HepG2 (cell line): ENCODE results near the gene SRRT. TPM values are rescaled to one million over a fixed set of nuclear protein-coding genes. Genes with fewer than 3 reads are reported as not detected.
A peak's percentile ranks its signal among the peaks of the same experiment; 100 is the strongest.

Source experiments
- ATAC-seq: fragments of 200-7000 bp; cut with Tn5 transposase; 3 replicates; pipeline ENCODE4 v1.9.1; 2020; ENCODE audit warnings: mild to moderate bottlenecking, moderate library complexity
- BruUV-seq: library from RNA; stranded (reverse); fragments of 400-500 nt; replicated peaks from 2 replicates; lab custom pipeline; 2021; lab: Mats Ljungman, UMichigan
- CTCF ChIA-PET: fragments of 300-600 bp; formaldehyde crosslinking; extraction: SDS; loops from one replicate; lab custom pipeline; 2021; ENCODE audit warnings: low total read pairs, inconsistent platforms, low intra/inter-chr PET ratio; lab: Yijun Ruan, JAX
- POLR2A ChIA-PET: fragments of 350-600 bp; sonication (Branson Sonifier 250); formaldehyde crosslinking; loops from one replicate; lab custom pipeline; 2020; ENCODE audit warnings: antibody characterized with exemption, inconsistent platforms; lab: Yijun Ruan, JAX
- DNase-seq: peaks from one replicate; pipeline ENCODE4 v3.0.0-alpha.2; 2015; ENCODE audit warnings: low spot score
- FAIRE-seq: peaks from 3 replicates; lab custom pipeline; 2011; peaks lifted over from hg19 to GRCh38; lab: Jason Lieb, UNC
- H2AFZ ChIP-seq: one replicate; pipeline ENCODE4 v1.6.1; 2011; ENCODE audit warnings: low read length, inconsistent platforms
- H3K27ac ChIP-seq: fragments of 300-600 bp; 3 replicates; pipeline ENCODE4 v1.8.0; 2011; ENCODE audit warnings: mixed run types, mild to moderate bottlenecking, mixed read lengths, low read length, inconsistent platforms; ENCODE audit not compliant: insufficient read depth; ENCODE audit errors: extremely low read length
- H3K27me3 ChIP-seq, 2 experiments: fragments of 200-600 bp in 1 of 2; 2 replicates in 1 of 2; 3 replicates in 1 of 2; pipeline versions ENCODE4 v1.6.0 to v1.8.0; 2011; ENCODE audit warnings: low read length in 2 of 2, mild to moderate bottlenecking in 2 of 2, moderate library complexity in 2 of 2, inconsistent platforms in 1 of 2; ENCODE audit not compliant: insufficient read depth in 2 of 2, control insufficient read depth in 1 of 2
- H3K36me3 ChIP-seq, 2 experiments: fragments of 200-600 bp in 1 of 2; replicated peaks in 1 of 2; 2 replicates in 1 of 2; 3 replicates in 1 of 2; pipeline versions ENCODE4 v1.5.1 to v1.8.0; 2011; ENCODE audit warnings: low read length in 2 of 2, inconsistent platforms in 1 of 2; ENCODE audit not compliant: insufficient read depth in 2 of 2, control insufficient read depth in 1 of 2
- H3K4me1 ChIP-seq: 2 replicates; pipeline ENCODE4 v1.5.1; 2012; ENCODE audit warnings: low read length, inconsistent platforms; ENCODE audit not compliant: insufficient read depth
- H3K4me2 ChIP-seq: 2 replicates; pipeline ENCODE4 v1.6.0; 2011; ENCODE audit warnings: low read depth, low read length, inconsistent platforms
- H3K4me3 ChIP-seq, 3 experiments: fragments of 200-600 bp in 1 of 3; sonication (generic), shearing (Covaris generic) in 1 of 3; replicated peaks in 1 of 3; 2 replicates each; pipeline ENCODE4 v1.5.1; 2011 to 2016; ENCODE audit warnings: low read length in 3 of 3, inconsistent platforms in 2 of 3, low read depth in 2 of 3, mild to moderate bottlenecking in 2 of 3, control low read depth in 1 of 3, mixed read lengths in 1 of 3; ENCODE audit not compliant: insufficient read depth in 1 of 3
- H3K79me2 ChIP-seq: one replicate; pipeline ENCODE4 v1.6.1; 2011; ENCODE audit warnings: low read length, inconsistent platforms; ENCODE audit not compliant: insufficient read depth
- H3K9ac ChIP-seq: 2 replicates; pipeline ENCODE4 v1.6.0; 2011; ENCODE audit warnings: mild to moderate bottlenecking, low read depth, low read length, inconsistent platforms; ENCODE audit not compliant: insufficient read depth
- H3K9me3 ChIP-seq: 2 replicates; pipeline ENCODE4 v1.5.1; 2012; ENCODE audit warnings: mild to moderate bottlenecking, low read length
- H4K20me1 ChIP-seq: 2 replicates; pipeline ENCODE4 v1.6.0; 2011; ENCODE audit warnings: inconsistent platforms, mild to moderate bottlenecking, low read length, moderate library complexity; ENCODE audit not compliant: insufficient read depth
- ADNP ChIP-seq: sonication (generic); formaldehyde crosslinking; IDR thresholded peaks from 2 replicates; pipeline ENCODE4 v1.4.0; 2020; ENCODE audit warnings: missing genetic modification reagents
- ATM ChIP-seq: fragments of 450-650 bp; IDR thresholded peaks from 2 replicates; pipeline ENCODE4 v1.7.1; 2017; ENCODE audit warnings: mild to moderate bottlenecking, borderline replicate concordance
- DNMT3B ChIP-seq: conservative IDR thresholded peaks from 2 replicates; pipeline ENCODE4 v1.6.1; 2016; ENCODE audit warnings: missing biosample characterization, control low read depth
- EP300 ChIP-seq, 3 experiments: sonication (generic) in 1 of 3; formaldehyde crosslinking in 1 of 3; IDR thresholded peaks; 2 replicates each; pipeline versions ENCODE4 v1.5.1 to v1.6.1; 2011 to 2020; ENCODE audit warnings: low read depth in 2 of 3, low read length in 2 of 3, borderline replicate concordance in 1 of 3, improper control_type of control experiment in 1 of 3, mild to moderate bottlenecking in 1 of 3, missing genetic modification reagents in 1 of 3, moderate library complexity in 1 of 3
- JARID2 ChIP-seq: sonication (generic); formaldehyde crosslinking; IDR thresholded peaks from 2 replicates; pipeline ENCODE4 v1.8.1; 2023; ENCODE audit warnings: missing genetic modification reagents, inconsistent platforms; ENCODE audit not compliant: insufficient replicate concordance
- KDM2A ChIP-seq: sonication (generic); formaldehyde crosslinking; IDR thresholded peaks from 2 replicates; pipeline ENCODE4 v1.4.0; 2020; ENCODE audit warnings: low read depth, missing genetic modification reagents, borderline replicate concordance
- MAZ ChIP-seq, 2 experiments: sonication (generic) in 1 of 2; formaldehyde crosslinking in 1 of 2; IDR thresholded peaks; 2 replicates each; pipeline versions ENCODE4 v1.5.0 to v1.6.1; 2012 to 2020; ENCODE audit warnings: low read depth in 2 of 2, mild to moderate bottlenecking in 2 of 2, borderline replicate concordance in 1 of 2, improper control_type of control experiment in 1 of 2, low read length in 1 of 2, missing genetic modification reagents in 1 of 2, moderate library complexity in 1 of 2
- MTA1 ChIP-seq: sonication (generic); formaldehyde crosslinking; IDR thresholded peaks from 2 replicates; pipeline ENCODE4 v1.4.0; 2020; ENCODE audit warnings: missing genetic modification reagents, mild to moderate bottlenecking, borderline replicate concordance
- MTF2 ChIP-seq: sonication (generic); formaldehyde crosslinking; IDR thresholded peaks from 2 replicates; pipeline ENCODE4 v1.5.0; 2020; ENCODE audit warnings: missing genetic modification reagents, borderline replicate concordance
- POGZ ChIP-seq: sonication (generic); formaldehyde crosslinking; IDR thresholded peaks from 2 replicates; pipeline ENCODE4 v1.4.0; 2020; ENCODE audit warnings: mild to moderate bottlenecking, missing genetic modification reagents
- RARG ChIP-seq: sonication (generic); formaldehyde crosslinking; IDR thresholded peaks from 2 replicates; pipeline ENCODE4 v1.4.0; 2020; ENCODE audit warnings: low read depth, mild to moderate bottlenecking, missing genetic modification reagents
- RBM39 ChIP-seq: fragments of 200-400 bp; formaldehyde crosslinking; IDR thresholded peaks from one replicate; pipeline ENCODE4 v1.6.1; 2018; ENCODE audit warnings: antibody characterized with exemption, mild to moderate bottlenecking, low read depth, low read length; ENCODE audit not compliant: poor library complexity, severe bottlenecking
- ZBTB3 ChIP-seq: sonication (generic); formaldehyde crosslinking; IDR thresholded peaks from 2 replicates; pipeline ENCODE4 v1.4.0; 2020; ENCODE audit warnings: low read depth, mild to moderate bottlenecking, moderate library complexity, missing genetic modification reagents, borderline replicate concordance
- ZNF512B ChIP-seq: sonication (generic); formaldehyde crosslinking; IDR thresholded peaks from 2 replicates; pipeline ENCODE4 v1.5.1; 2020; ENCODE audit warnings: missing genetic modification reagents, mild to moderate bottlenecking, borderline replicate concordance
- ZNF580 ChIP-seq: IDR thresholded peaks from 2 replicates; pipeline ENCODE4 v1.6.1; 2016; ENCODE audit warnings: low read depth, borderline replicate concordance
- ZNF775 ChIP-seq: sonication (generic); formaldehyde crosslinking; IDR thresholded peaks from 2 replicates; pipeline ENCODE4 v1.4.0; 2020; ENCODE audit warnings: missing genetic modification reagents, mild to moderate bottlenecking, moderate library complexity, borderline replicate concordance
- WGBS: methylation state at CpG from one replicate; pipeline ENCODE4 v1.1.6; 2017; ENCODE audit warnings: low lambda C conversion rate; 5-methylcytosine and 5-hydroxymethylcytosine counted together
- in situ Hi-C: cut with HindIII; loops from 2 replicates; pipeline ENCODE4 v1.10.0; 2017; ENCODE audit warnings: low pct_unique_long_range_greater_than_20kb; ENCODE audit not compliant: extremely low pct_ligation_motif_present
- intact Hi-C: fragments of 100-400 bp; cut with micrococcal nuclease; formaldehyde crosslinking; loops from one replicate; pipeline ENCODE4 v1.10.0; 2022; ENCODE audit not compliant: unreplicated experiment
- polyA plus RNA-seq, 8 experiments: library from polyadenylated mRNA; depleted of rRNA in 3 of 8; stranded (reverse) in 7 of 8; unstranded in 1 of 8; fragments of >200 nt; fragmentation: Illumina TruSeq in 4 of 8; extraction: Trizol in 4 of 8; gene quantifications; 2 replicates each; pipeline versions ENCODE4 v1.2.1 to v1.2.3, GENCODE V29; 2011 to 2016; ENCODE audit warnings: low read depth in 4 of 8, missing spikeins in 1 of 8, mixed read lengths in 1 of 8; ENCODE audit not compliant: insufficient read depth in 1 of 8
- total RNA-seq, 5 experiments: library from RNA; depleted of rRNA; stranded (reverse); fragments of >200 nt; fragmentation: Illumina TruSeq; extraction: Trizol; gene quantifications; 2 replicates each; pipeline ENCODE4 v1.2.3, GENCODE V29; 2016; ENCODE audit warnings: low read depth in 1 of 5
- TF ChIP-seq, protein P1 (sequence below): sonication (generic); formaldehyde crosslinking; IDR thresholded peaks from 2 replicates; pipeline ENCODE4 v1.8.1; 2023; ENCODE audit warnings: mild to moderate bottlenecking, inconsistent platforms, moderate library complexity, missing genetic modification reagents, borderline replicate concordance

The SRRT gene
- total and polyA plus RNA-seq, 2 of the 13 experiments (the other 11 are each of a cell fraction or from before 2014, with no cell fraction given), result 26.2 to 106 TPM

GRCh38 chr7:100893910-100894721 is 19.2 kb downstream of the SRRT start:
- H2AFZ ChIP-seq, result no peak overlapping the region
- FAIRE-seq, result no peak
- BruUV-seq, result no TSS peak
- H4K20me1 ChIP-seq, result no peaks in the 10 kb centered on the region
- H3K4me1 ChIP-seq, result peaks cover 45% of the 10 kb centered on the region
- peaks cover 11 to 32% of the 10 kb centered on the region in 2 experiments for H3K27me3 ChIP-seq
- H3K4me3 ChIP-seq, result peak overlapping the region; percentile 38 to 69 (median 47); a peak in 4 of 6 replicates
- ChIA-PET POLR2A (interaction anchor here (2.1 kb wide), 1 partner anchor 19 kb away, joined by 7 read pairs; the partner anchor contains the start of gene SRRT), CTCF (interaction anchor here (1.1 to 1.9 kb wide), 2 partner anchors 166 to 183 kb away, joined by 5 to 6 read pairs; no protein-coding TSS in a partner anchor)
- H3K79me2 ChIP-seq, result no peaks in the 10 kb centered on the region
- H3K4me2 ChIP-seq, result peak overlapping the region; percentile 69
- no peaks in the 10 kb centered on the region for H3K36me3 ChIP-seq
- in situ Hi-C loops (loop anchor here (25.0 kb wide), 1 partner anchor 393 kb away; no protein-coding TSS in a partner anchor), intact Hi-C loops (no loop called here)
- no peaks in the 10 kb centered on the region for H3K9me3 ChIP-seq
- WGBS, result 6% methylated on average over 18 of the region's 40 CpGs
- no peak for TF ChIP-seq JARID2 (CRISPR knock-in tag)
- no peak for TF ChIP-seq EP300 (IDR thresholded peaks at IDR 0.05; ENCODE audit: low read depth in 2 of 2, low read length in 2 of 2)
- no peak for TF ChIP-seq EP300 (CRISPR knock-in tag; IDR thresholded peaks at IDR 0.05; ENCODE audit: borderline replicate concordance)
- no peak for TF ChIP-seq ZBTB3 (CRISPR knock-in tag)
- no peak for TF ChIP-seq DNMT3B
- TF ChIP-seq ATM, result no peak
- TF ChIP-seq ADNP (CRISPR knock-in tag), result no peak
- TF ChIP-seq POGZ, result no peak
- TF ChIP-seq MTF2, result 0 out of 2 replicates have a peak, but pooled peaks have one; percentile 5
- TF ChIP-seq MTA1, result peak; percentile 54; the same call in 1 of the 2 replicates
- no peak for TF ChIP-seq ZNF512B
- TF ChIP-seq KDM2A (CRISPR knock-in tag), result 0 out of 2 replicates have a peak, but pooled peaks have one; percentile 6
- TF ChIP-seq RBM39, result peak; percentile 6
- TF ChIP-seq MAZ (IDR thresholded peaks at IDR 0.05; ENCODE audit: borderline replicate concordance, low read depth, low read length), result no peak
- 0 out of 2 replicates have a peak, but pooled peaks have one; percentile 0 for TF ChIP-seq MAZ (CRISPR knock-in tag; IDR thresholded peaks at IDR 0.05; ENCODE audit: low read depth)
- TF ChIP-seq, protein P1, sequence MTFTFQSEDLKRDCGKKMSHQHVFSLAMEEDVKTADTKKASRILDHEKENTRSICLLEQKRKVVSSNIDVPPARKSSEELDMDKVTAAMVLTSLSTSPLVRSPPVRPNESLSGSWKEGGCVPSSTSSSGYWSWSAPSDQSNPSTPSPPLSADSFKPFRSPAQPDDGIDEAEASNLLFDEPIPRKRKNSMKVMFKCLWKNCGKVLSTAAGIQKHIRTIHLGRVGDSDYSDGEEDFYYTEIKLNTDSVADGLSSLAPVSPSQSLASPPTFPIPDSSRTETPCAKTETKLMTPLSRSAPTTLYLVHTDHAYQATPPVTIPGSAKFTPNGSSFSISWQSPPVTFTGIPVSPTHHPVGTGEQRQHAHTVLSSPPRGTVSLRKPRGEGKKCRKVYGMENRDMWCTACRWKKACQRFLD (CRISPR knock-in tag), result no peak
- no peak for TF ChIP-seq RARG (CRISPR knock-in tag)
- no peak for TF ChIP-seq ZNF580 (CRISPR knock-in tag)
- TF ChIP-seq ZNF775 (CRISPR knock-in tag), result no peak
- H3K9ac ChIP-seq, result 0 out of 2 replicates have a peak overlapping the region, but pooled peaks have one; percentile 8
- ATAC-seq, result no peak
- no peak for DNase-seq
- H3K27ac ChIP-seq, result no peak overlapping the region
